Lung (tissue), 16 donors: Measurements from ENCODE around the gene SLC22A4. TPM values are rescaled to one million over a fixed set of nuclear protein-coding genes. Genes with fewer than 3 reads are reported as not detected.
A peak's percentile ranks its signal among the peaks of the same experiment; 100 is the strongest.

Experiments used
- ATAC-seq: fragments of 200-7000 bp; cut with Tn5 transposase; one replicate; pipeline ENCODE4 v1.9.1; 2020; ENCODE audit warnings: moderate number of reproducible peaks; ENCODE audit not compliant: insufficient read depth, low FRiP score
- DNase-seq, 3 donors: peaks; one replicate each; pipeline ENCODE4 v3.0.0-alpha.2; 2013 to 2017
- H3K27ac ChIP-seq, 2 donors: one replicate each; pipeline ENCODE4 v1.5.1; 2013; ENCODE audit warnings: mild to moderate bottlenecking in 2 of 2, moderate library complexity in 2 of 2, control low read depth in 1 of 2, inconsistent platforms in 1 of 2, low read depth in 1 of 2, low read length in 1 of 2
- H3K27me3 ChIP-seq, 3 donors: one replicate each; pipeline ENCODE4 v1.5.1; 2013; ENCODE audit warnings: low read length in 2 of 3; ENCODE audit not compliant: control insufficient read depth in 3 of 3, insufficient read depth in 3 of 3
- H3K36me3 ChIP-seq, 4 donors: one replicate each; pipeline ENCODE4 v1.5.1; 2013; ENCODE audit warnings: low read length in 4 of 4, mild to moderate bottlenecking in 1 of 4, moderate library complexity in 1 of 4; ENCODE audit not compliant: control insufficient read depth in 4 of 4, insufficient read depth in 4 of 4
- H3K4me1 ChIP-seq, 5 donors: one replicate each; pipeline ENCODE4 v1.5.1; 2013; ENCODE audit warnings: low read length in 5 of 5, mild to moderate bottlenecking in 2 of 5, moderate library complexity in 1 of 5; ENCODE audit not compliant: control insufficient read depth in 5 of 5, insufficient read depth in 5 of 5
- H3K4me3 ChIP-seq: one replicate; pipeline ENCODE4 v1.5.1; 2013; ENCODE audit warnings: mild to moderate bottlenecking, control low read depth, moderate library complexity
- H3K9ac ChIP-seq, 2 donors: one replicate each; pipeline ENCODE4 v1.5.1; 2013; ENCODE audit warnings: low read length in 2 of 2, control low read depth in 1 of 2; ENCODE audit not compliant: insufficient read depth in 1 of 2
- H3K9me3 ChIP-seq, 4 donors: one replicate each; pipeline ENCODE4 v1.5.1; 2013; ENCODE audit warnings: low read length in 3 of 4, mild to moderate bottlenecking in 1 of 4, moderate library complexity in 1 of 4; ENCODE audit not compliant: control insufficient read depth in 4 of 4, insufficient read depth in 3 of 4
- CTCF ChIP-seq: IDR thresholded peaks from 2 replicates; pipeline ENCODE4 v1.5.1; 2012; ENCODE audit warnings: mild to moderate bottlenecking; ENCODE audit errors: control extremely low read depth, extremely low read depth
- WGBS, 2 donors: extraction: QIAGEN DNeasy Blood & Tissue Kit; methylation state at CpG; one replicate each; pipeline ENCODE4 v1.1.7; 2013; 5-methylcytosine and 5-hydroxymethylcytosine counted together
- long read RNA-seq, 5 donors: transcript quantifications; one replicate each; lab custom pipeline, GENCODE V29; 2026
- polyA plus RNA-seq, 2 donors: library from polyadenylated mRNA; stranded (reverse); fragments of 200-250 nt; gene quantifications; one replicate each; pipeline ENCODE4 v1.2.1, GENCODE V29; 2013
- total RNA-seq, 2 donors: library from RNA; depleted of rRNA in 1 of 2; stranded (reverse); fragments of >200 nt in 1 of 2; gene quantifications; one replicate each; pipeline ENCODE4 v1.2.1, GENCODE V29; 2014 to 2021
- donor health status: control.
- donor health status: control.
- donor health status: Bipolar disorder and iron deficiency.
- donor health status: healthy.
- donor health status: DM: yes; HTN: yes; CAD: no.

The SLC22A4 gene
- total RNA-seq = 10 to 100 TPM; 10.9 to 18.1 TPM
- polyA plus RNA-seq = 10 to 100 TPM in 1 of 2 donors, 1 to 10 TPM in 1; 3.6 to 15.7 TPM
- long read RNA-seq, donor 1 = 0 reads
- long read RNA-seq, donor 2 = 0 reads
- long read RNA-seq, donor 3, partial matches to known transcripts = 0 of 1 reads
- long read RNA-seq, donor 3, other reads (novel, unspliced or antisense) = 0 of 1 reads
- long read RNA-seq, donor 4 = 0 reads
- long read RNA-seq, donor 5, partial matches to known transcripts = 12 of 12 reads
- long read RNA-seq, donor 5, other reads (novel, unspliced or antisense) = 0 of 12 reads

DNA sequence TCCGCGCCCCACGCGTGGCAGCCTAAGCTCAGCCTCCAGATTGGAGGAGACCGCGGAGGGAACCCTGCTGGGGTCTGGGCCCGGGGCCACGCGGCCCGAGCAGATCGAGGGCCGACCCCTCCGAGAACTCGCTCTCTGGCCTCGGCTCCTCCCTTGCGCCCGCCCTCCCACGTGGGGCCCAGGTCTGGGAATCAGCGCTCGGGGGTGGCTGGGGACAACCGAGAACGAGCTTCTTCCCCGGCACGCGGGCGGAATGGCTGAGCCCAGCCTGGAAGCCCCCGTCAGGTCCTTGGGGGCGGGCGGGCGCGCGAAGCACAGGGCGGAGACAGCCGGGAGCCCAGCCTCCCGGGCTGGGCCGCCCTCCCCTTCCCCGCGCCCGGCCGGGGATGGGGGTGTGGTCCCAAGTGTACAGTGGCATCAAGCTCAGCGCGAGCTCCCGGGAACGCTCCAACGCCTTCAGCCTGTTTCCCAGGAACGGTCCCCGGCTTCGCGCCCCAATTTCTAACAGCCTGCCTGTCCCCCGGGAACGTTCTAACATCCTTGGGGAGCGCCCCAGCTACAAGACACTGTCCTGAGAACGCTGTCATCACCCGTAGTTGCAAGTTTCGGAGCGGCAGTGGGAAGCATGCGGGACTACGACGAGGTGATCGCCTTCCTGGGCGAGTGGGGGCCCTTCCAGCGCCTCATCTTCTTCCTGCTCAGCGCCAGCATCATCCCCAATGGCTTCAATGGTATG lies at the start of gene SLC22A4:
Gene SLC22A4 (plus strand): TSS at position 403 of the 736 bp plus-strand sequence. CDS start 223 bp downstream, at position 626.
- peak within 1 kb of the TSS; percentile 90 to 93 for H3K27ac ChIP-seq
- peaks cover 0 to 9% (median 0%) of the 10 kb centered on the region in 3 donors for H3K27me3 ChIP-seq
- peak within 1 kb of the TSS; percentile 44 for H3K4me3 ChIP-seq
- ATAC-seq = peak; percentile 90
- TF ChIP-seq CTCF = no peak
- DNase-seq = peak; percentile 97
- peak within 1 kb of the TSS; percentile 91 for H3K9ac ChIP-seq
- WGBS, 2 donors = 0 to 1% methylated on average over 45 to 63 of the region's 63 CpGs
- H3K9me3 ChIP-seq = no peaks in the 10 kb centered on the region
- no peaks in the 10 kb centered on the region for H3K36me3 ChIP-seq
- H3K4me1 ChIP-seq = peaks cover 0 to 17% (median 2%) of the 10 kb centered on the region in 5 donors

GRCh38 chr5:132245593-132245992 lies 48.6 kb upstream of the SLC22A4 start:
- no peak for TF ChIP-seq CTCF
- no peaks in the 10 kb centered on the region for H3K4me1 ChIP-seq
- 61 to 94% methylated on average over 1 of the region's 1 CpG for WGBS, 2 donors
- H3K27me3 ChIP-seq = no peaks in the 10 kb centered on the region
- H3K4me3 ChIP-seq = no peak overlapping the region
- H3K9ac ChIP-seq = no peak overlapping the region
- DNase-seq (no peak), ATAC-seq (no peak)
- no peaks in the 10 kb centered on the region for H3K36me3 ChIP-seq
- H3K9me3 ChIP-seq = peaks cover 0 to 14% (median 9%) of the 10 kb centered on the region in 4 donors
- H3K27ac ChIP-seq = no peak overlapping the region

GRCh38 chr5:132246806-132247205 lies 47.4 kb upstream of the SLC22A4 start:
- H3K36me3 ChIP-seq = no peaks in the 10 kb centered on the region

More at GRCh38 chr5:132246806-132247205, 47.4 kb upstream of the SLC22A4 start:
- Histone ChIP-seq H3K4me3 (no peak overlapping the region), H3K27ac (no peak overlapping the region), H3K9me3 (peaks cover 0 to 14% (median 9%) of the 10 kb centered on the region in 4 donors), H3K9ac (no peak overlapping the region), H3K27me3 (no peaks in the 10 kb centered on the region), H3K4me1 (no peaks in the 10 kb centered on the region)
- no peak for TF ChIP-seq CTCF
- DNase-seq (no peak), ATAC-seq (no peak)
